ENCODE measurements around the gene IQGAP2. TPM values are rescaled to one million over a fixed set of nuclear protein-coding genes. Genes with fewer than 3 reads are reported as not detected.

IQGAP2 gene
- total and polyA plus RNA-seq, 5 donors, result 3.0 to 9.2 (median 6.2) TPM

DNA sequence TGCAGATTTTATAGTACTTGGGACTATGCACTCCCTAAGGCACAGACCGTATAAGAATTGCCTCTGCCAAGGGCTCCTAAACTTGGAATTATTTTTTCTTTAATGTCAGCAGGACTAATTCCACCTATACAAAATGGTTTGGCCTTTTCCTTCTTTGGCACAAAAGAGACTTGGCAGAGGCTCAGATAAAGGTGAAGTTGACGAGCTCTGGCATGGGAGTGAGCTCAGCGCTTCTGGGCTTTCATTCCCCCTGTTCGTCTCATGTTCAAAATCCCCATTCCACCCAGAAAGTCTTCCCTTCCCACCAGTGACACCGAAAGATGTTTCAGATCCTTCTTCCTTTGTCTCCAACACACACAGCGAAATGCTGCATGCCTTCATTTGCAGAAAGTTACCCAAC is 158.9 kb downstream of the IQGAP2 start:
- Histone ChIP-seq H3K9me3 (ENCODE audit: control insufficient read depth, low read length) (no peaks in the 10 kb centered on the region), H3K4me1 (ENCODE audit: control insufficient read depth, insufficient read depth, low read length) (no peaks in the 10 kb centered on the region), H3K4me3 (ENCODE audit: low read length) (no peak overlapping the region), H3K27ac (ENCODE audit: low read length) (no peak overlapping the region), H3K27me3 (ENCODE audit: control insufficient read depth, insufficient read depth) (no peaks in the 10 kb centered on the region)
- DNase-seq, result no peak
- 81% methylated on average over 6 of the region's 6 CpGs for WGBS
- intact Hi-C loops (cut with DNase I), result no loop called here
- no peak for ATAC-seq

DNA sequence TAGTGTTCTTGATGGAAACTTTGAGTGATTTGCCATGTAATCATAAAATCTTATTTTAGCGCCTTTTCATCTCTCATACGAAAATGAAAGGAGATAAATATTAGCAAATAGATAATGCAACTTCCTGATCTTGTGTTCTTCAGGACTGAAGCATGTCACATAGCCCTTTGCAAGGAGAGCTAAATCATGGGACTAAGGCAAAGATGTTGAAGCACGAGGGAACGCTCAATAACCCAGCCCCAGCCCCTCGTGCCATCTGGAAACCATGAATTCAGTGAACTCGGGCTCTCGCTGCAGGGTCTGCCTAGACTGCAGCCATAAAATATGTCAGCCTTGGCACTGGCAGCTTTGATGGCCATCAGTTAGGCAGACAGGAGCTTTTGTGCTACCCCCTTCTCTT is 161.9 kb downstream of the IQGAP2 start:
- DNase-seq, result no peak
- H3K9me3 ChIP-seq (ENCODE audit: control insufficient read depth, low read length), result no peaks in the 10 kb centered on the region

DNA sequence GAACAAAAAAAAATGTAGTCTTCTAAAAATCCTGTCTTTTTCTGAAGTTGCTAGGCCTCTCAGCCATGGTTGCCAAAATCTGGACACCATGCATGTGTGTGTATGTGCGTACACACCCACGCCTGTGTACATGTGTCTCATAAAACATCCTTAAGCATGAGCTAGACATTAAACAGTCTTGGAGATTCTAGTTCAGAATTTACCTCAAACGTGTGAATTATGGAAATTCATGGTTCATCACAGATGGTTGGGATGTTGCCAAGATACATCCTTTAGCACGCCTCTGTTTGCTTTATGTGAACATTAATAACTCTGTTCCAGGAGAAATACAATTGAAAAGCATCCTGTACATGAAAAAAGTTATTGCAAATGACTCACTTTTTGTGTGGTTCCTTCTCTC is 167.1 kb downstream of the IQGAP2 start:
- Histone ChIP-seq H3K27ac (ENCODE audit: low read length) (no peak overlapping the region), H3K4me1 (ENCODE audit: control insufficient read depth, insufficient read depth, low read length) (no peaks in the 10 kb centered on the region), H3K4me3 (ENCODE audit: low read length) (no peak overlapping the region), H3K27me3 (ENCODE audit: control insufficient read depth, insufficient read depth) (no peaks in the 10 kb centered on the region), H3K9me3 (ENCODE audit: control insufficient read depth, low read length) (no peaks in the 10 kb centered on the region)
- intact Hi-C loops (cut with DNase I), result no loop called here
- no peak for DNase-seq
- WGBS, result 83% methylated on average over 4 of the region's 4 CpGs
- ATAC-seq, result no peak

More for the DNA sequence above, 161.9 kb downstream of the IQGAP2 start:
- no peaks in the 10 kb centered on the region for H3K4me1 ChIP-seq (ENCODE audit: control insufficient read depth, insufficient read depth, low read length)
- intact Hi-C loops (cut with DNase I), result no loop called here
- no peak overlapping the region for H3K27ac ChIP-seq (ENCODE audit: low read length)
- 82% methylated on average over 7 of the region's 7 CpGs for WGBS
- H3K4me3 ChIP-seq (ENCODE audit: low read length), result no peak overlapping the region
- ATAC-seq, result no peak
- H3K27me3 ChIP-seq (ENCODE audit: control insufficient read depth, insufficient read depth), result no peaks in the 10 kb centered on the region

DNA sequence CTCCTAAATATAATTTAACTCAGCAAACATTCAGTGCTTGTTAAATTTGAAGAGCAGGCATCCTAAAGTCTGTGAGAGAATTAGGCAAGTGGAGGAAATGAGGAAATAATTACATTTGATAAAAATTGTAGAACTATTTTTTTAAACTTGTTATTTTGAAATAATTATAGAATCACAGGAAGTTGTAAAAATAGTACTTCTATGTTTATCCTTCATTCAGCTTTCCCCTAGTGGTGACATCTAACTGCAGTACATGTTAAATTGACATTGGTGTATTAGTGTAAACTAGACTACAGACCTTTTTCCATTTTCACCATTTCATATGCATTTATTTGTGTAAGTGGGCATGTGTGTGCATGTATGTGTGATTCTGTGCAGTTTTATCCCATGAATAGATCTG is 168.5 kb downstream of the IQGAP2 start:
- no peak for ATAC-seq
- H3K27me3 ChIP-seq (ENCODE audit: control insufficient read depth, insufficient read depth), result no peaks in the 10 kb centered on the region
- H3K9me3 ChIP-seq (ENCODE audit: control insufficient read depth, low read length), result no peaks in the 10 kb centered on the region
- H3K4me3 ChIP-seq (ENCODE audit: low read length), result no peak overlapping the region
- no peak for DNase-seq
- no peaks in the 10 kb centered on the region for H3K4me1 ChIP-seq (ENCODE audit: control insufficient read depth, insufficient read depth, low read length)
- H3K27ac ChIP-seq (ENCODE audit: low read length), result no peak overlapping the region
- intact Hi-C loops (cut with DNase I), result no loop called here

- H3K9me3 ChIP-seq (ENCODE audit: control insufficient read depth, low read length), result no peaks in the 10 kb centered on the region
- H3K4me1 ChIP-seq (ENCODE audit: control insufficient read depth, insufficient read depth, low read length), result no peaks in the 10 kb centered on the region
- ATAC-seq (no peak), DNase-seq (no peak)
- intact Hi-C loops (cut with DNase I), result no loop called here
- H3K27me3 ChIP-seq (ENCODE audit: control insufficient read depth, insufficient read depth), result no peaks in the 10 kb centered on the region
- no peak overlapping the region for H3K27ac ChIP-seq (ENCODE audit: low read length)
- no peak overlapping the region for H3K4me3 ChIP-seq (ENCODE audit: low read length)
Observed at GRCh38 chr5:76576450-76576849, 173.4 kb downstream of the IQGAP2 start.

DNA sequence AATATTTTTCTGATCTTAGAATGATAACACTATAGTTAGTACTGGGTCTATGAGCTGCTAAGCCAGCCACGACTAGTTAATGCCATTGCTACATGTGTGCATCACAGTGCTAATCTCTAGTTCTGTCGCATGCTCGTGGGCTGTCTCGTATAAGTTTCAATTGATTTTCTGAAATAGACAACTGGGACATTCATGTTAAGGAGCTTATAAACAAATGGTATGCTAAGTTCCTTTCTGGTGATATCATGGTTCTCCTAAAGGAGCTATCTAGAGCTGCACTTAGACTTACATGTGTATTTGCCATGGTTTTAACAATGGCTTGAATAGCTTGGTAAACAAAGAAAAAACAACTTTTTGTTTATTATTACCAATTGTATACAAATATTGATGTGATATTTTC is 173.9 kb downstream of the IQGAP2 start:
- no peak overlapping the region for H3K27ac ChIP-seq (ENCODE audit: low read length)
- 66% methylated on average over 4 of the region's 4 CpGs for WGBS
- no peaks in the 10 kb centered on the region for H3K27me3 ChIP-seq (ENCODE audit: control insufficient read depth, insufficient read depth)
- intact Hi-C loops (cut with DNase I), result no loop called here
- H3K4me1 ChIP-seq (ENCODE audit: control insufficient read depth, insufficient read depth, low read length), result no peaks in the 10 kb centered on the region
- H3K4me3 ChIP-seq (ENCODE audit: low read length), result no peak overlapping the region
- ATAC-seq (no peak), DNase-seq (no peak)
- no peaks in the 10 kb centered on the region for H3K9me3 ChIP-seq (ENCODE audit: control insufficient read depth, low read length)

DNA sequence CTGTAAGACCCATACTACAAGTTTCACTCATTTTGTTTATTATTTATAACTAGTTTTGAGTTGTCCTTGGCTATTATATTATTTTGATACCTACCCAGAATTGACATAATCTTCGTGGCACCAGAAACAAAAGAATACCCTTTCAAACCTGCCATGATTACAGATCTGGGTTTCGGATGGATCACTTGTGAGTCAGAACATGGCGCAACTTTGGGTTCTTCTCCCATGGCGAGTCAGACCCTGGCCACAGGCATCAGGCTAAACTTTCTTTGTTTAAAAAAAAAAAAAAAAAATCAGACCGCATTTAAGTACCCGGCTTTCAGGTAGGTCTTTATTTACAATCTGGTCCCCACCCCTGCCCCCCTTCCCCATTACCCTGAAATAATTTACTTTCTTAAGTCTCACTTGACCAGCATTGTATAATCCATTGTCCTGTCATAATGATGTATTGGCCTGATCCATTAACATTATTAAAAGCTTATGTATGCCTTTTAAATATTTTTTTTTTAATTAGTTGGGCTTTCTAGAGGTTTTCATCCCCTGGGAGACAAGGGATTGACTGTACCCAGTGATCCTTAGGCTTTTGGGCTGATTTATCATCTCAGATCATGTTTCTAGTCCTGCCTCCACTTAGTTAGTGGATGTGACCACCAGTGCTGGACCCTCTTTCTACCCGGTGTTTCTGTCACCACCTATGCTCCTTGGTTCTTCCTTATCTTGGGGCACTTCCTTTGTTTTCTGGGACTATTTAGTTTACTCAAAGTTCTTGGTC is 176.3 kb downstream of the IQGAP2 start:
- ATAC-seq (no peak), DNase-seq (no peak)
- Histone ChIP-seq H3K27me3 (ENCODE audit: control insufficient read depth, insufficient read depth) (no peaks in the 10 kb centered on the region), H3K27ac (ENCODE audit: low read length) (no peak overlapping the region), H3K9me3 (ENCODE audit: control insufficient read depth, low read length) (no peaks in the 10 kb centered on the region), H3K4me3 (ENCODE audit: low read length) (no peak overlapping the region), H3K4me1 (ENCODE audit: control insufficient read depth, insufficient read depth, low read length) (no peaks in the 10 kb centered on the region)
- intact Hi-C loops (cut with DNase I), result no loop called here
- WGBS, result 91% methylated on average over 7 of the region's 7 CpGs

GRCh38 chr5:76580981-76581380 is 177.9 kb downstream of the IQGAP2 start:
- intact Hi-C loops (cut with DNase I), result no loop called here
- Histone ChIP-seq H3K9me3 (ENCODE audit: control insufficient read depth, low read length) (no peaks in the 10 kb centered on the region), H3K4me3 (ENCODE audit: low read length) (no peak overlapping the region), H3K27ac (ENCODE audit: low read length) (no peak overlapping the region), H3K27me3 (ENCODE audit: control insufficient read depth, insufficient read depth) (no peaks in the 10 kb centered on the region), H3K4me1 (ENCODE audit: control insufficient read depth, insufficient read depth, low read length) (no peaks in the 10 kb centered on the region)
- DNase-seq, result no peak
- ATAC-seq, result no peak
- WGBS, result 76% methylated on average over 3 of the region's 3 CpGs

- Histone ChIP-seq H3K4me3 (ENCODE audit: low read length) (no peak overlapping the region), H3K9me3 (ENCODE audit: control insufficient read depth, low read length) (no peaks in the 10 kb centered on the region), H3K27ac (ENCODE audit: low read length) (no peak overlapping the region), H3K27me3 (ENCODE audit: control insufficient read depth, insufficient read depth) (no peaks in the 10 kb centered on the region), H3K4me1 (ENCODE audit: control insufficient read depth, insufficient read depth, low read length) (no peaks in the 10 kb centered on the region)
- DNase-seq (no peak), ATAC-seq (no peak)
- WGBS, result 73% methylated on average over 6 of the region's 6 CpGs
- intact Hi-C loops (cut with DNase I), result no loop called here
Observed at GRCh38 chr5:76582230-76583162, 179.4 kb downstream of the IQGAP2 start.

GRCh38 chr5:76583163-76584047 is 180.3 kb downstream of the IQGAP2 start:
- Histone ChIP-seq H3K27me3 (ENCODE audit: control insufficient read depth, insufficient read depth) (no peaks in the 10 kb centered on the region), H3K9me3 (ENCODE audit: control insufficient read depth, low read length) (no peaks in the 10 kb centered on the region), H3K4me1 (ENCODE audit: control insufficient read depth, insufficient read depth, low read length) (no peaks in the 10 kb centered on the region), H3K4me3 (ENCODE audit: low read length) (no peak overlapping the region), H3K27ac (ENCODE audit: low read length) (no peak overlapping the region)
- DNase-seq (no peak), ATAC-seq (no peak)
- WGBS, result 50% methylated on average over 7 of the region's 7 CpGs
- intact Hi-C loops (cut with DNase I), result no loop called here
